GM18526 (cell line): Measurements from ENCODE around the gene HDAC4.

ENCODE experiments used
- POLR2A ChIP-seq: IDR thresholded peaks from 3 replicates; pipeline ENCODE4 v1.6.1; 2011; ENCODE audit not compliant: insufficient read length; ENCODE audit errors: extremely low read depth

Gene HDAC4

DNA sequence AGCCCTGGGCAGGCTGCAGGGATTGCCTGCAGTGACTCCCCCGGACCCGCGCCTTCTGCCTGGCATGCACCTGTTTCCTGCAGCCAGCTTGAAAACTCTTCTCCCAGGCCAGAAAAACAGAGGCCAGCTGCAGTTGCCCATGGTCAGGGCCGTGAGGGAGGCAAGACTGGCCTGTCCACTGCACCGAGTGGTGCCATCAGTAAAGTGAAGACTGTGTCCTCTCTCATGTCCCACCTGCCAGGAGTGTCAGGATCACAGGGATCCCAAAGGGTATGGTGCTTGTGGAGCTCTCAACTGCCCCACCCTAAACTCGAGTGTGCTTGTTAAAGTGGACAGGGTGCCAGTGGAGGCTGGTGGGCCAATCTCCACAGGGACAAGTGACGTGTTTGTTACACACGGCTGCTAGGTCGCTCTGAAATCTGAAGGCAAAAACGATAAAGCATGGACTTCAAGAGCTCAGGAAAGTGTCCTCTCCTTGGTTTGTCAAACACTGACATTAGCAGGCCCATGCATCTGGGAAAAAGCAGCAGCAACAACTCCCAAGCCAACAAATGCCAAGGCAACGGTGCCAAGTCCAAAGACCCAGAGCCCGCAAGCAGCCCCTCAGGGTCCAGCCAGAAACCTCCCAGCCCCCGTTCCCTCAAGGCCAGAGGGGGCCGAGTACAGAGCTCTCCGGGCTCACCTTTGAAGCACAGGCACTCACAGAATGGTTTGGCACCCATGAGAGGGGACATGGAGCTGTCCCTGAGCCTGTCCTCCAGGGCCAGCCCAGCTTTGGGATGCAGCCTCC is 213.2 kb downstream of the HDAC4 start:
- no peak for TF ChIP-seq POLR2A

DNA sequence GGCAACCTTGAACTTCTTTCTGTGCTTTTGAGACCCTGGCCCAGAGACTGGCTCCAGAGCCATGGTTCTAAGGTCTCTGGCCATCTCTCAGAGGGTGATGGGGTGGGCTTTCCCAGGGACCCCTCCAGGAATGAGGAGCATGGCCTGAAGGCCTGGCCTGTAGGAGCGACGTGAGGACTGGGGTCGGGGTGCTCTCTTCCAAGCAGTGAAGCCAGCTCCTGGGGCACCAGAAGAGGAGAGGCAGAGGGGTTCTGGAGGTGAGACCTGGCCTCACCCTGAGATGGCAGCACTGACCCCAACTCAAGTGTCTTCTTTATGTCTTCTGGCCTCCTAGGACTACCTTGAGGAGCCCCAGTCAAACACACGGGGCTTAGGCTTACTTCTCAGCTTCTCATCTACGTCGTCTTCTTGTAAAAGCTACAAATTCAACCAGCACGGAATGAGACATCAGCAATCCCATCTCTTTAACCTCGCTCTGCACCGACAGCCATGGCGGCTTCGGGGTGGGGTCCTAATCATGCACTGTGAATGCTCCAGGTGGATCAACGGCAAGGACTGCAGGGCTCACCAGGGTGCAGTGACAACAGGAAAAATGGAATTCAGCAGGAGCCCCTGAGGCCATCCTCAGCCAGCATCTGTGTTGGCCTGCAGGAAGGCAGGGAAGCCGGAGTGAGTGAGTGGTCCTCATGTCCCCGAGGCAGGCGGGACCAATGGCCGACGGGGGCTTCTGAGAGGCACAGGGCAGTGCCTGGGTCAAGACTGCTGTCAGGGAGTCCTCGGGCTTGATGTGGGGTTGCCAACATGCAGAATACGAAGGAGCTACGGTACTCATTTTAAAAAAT is 214.1 kb downstream of the HDAC4 start:
- no peak for TF ChIP-seq POLR2A

GRCh38 chr2:239184968-239185903 is 215.6 kb downstream of the HDAC4 start:
- TF ChIP-seq POLR2A, result no peak

- no peak for TF ChIP-seq POLR2A
These were observed 216.6 kb downstream of the HDAC4 start for GRCh38 chr2:239184179-239184578.

GRCh38 chr2:239182981-239183791 is 217.6 kb downstream of the HDAC4 start:
- no peak for TF ChIP-seq POLR2A

- TF ChIP-seq POLR2A, result no peak
These were observed 218.8 kb downstream of the HDAC4 start for GRCh38 chr2:239181903-239182581.

DNA sequence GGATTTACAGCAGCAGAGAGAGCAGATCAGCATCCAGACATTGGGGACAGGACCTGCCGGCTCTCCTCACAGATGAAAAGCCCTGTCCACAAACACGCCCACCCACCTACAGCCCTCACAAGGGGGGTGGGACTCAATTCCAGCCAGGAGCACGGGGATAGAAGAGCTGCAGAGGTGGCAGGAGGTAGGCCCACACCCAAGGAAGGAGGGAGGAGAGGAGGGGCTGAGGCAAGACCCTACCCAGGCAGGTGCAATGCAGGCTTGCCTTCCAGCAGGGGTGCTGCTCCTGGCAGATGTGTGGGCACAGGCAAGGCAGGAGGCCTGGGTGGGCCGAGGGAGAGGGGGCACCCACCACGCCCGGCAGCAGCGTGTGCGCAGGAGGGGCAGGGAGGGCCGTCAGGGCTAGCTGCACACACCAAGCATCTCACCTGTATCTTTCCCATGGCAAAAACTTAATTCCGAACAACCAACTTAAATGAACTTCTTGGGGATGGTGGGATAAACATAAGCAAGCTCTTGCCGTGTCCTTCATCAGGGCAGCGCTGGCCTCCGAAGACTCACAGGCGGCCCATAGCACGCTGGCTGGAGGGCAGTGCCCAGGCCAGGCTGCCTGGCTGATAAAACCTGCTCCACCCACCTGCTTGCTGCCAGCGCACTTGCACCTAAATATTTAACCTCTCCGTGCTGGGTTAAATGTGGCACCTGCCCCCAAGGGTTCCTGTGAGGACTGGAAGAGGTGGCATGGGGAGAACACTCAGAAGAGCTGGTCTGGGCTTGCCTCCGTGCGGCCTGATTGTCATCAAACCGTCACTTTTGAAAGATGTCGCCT is 219.5 kb downstream of the HDAC4 start:
- no peak for TF ChIP-seq POLR2A

DNA sequence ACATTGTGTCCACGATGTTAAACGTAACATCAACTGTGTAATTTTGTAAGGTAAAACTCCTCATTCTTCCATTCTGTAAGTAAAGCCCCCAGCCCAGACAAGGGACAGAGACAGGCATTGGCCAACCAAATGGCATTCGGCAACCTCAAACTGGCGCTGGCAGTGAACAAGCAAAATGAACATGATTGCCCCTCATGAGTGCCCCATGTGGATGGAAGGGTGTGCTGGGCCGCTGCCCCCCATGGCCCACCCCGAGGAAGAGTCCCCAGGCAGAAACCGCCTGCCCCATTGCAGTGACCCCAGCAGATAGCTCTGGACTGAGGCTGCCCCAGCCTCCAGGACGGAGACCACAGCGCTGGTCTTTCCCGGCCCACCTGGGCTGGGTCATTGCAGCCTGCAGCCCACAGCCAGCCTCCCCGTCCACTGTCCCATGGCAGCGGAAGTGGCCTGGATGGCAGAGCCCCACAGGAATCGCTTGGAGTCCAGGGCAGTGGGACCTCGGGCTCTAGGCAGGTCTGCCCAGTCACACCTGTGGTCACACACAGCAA is 220.2 kb downstream of the HDAC4 start:
- no peak for TF ChIP-seq POLR2A

- TF ChIP-seq POLR2A, result no peak
These were observed 220.9 kb downstream of the HDAC4 start for GRCh38 chr2:239179851-239180371.

- no peak for TF ChIP-seq POLR2A
These were observed 221.9 kb downstream of the HDAC4 start for GRCh38 chr2:239178954-239179353.

- TF ChIP-seq POLR2A, result no peak
These were observed 222.3 kb downstream of the HDAC4 start for GRCh38 chr2:239178484-239178883.

GRCh38 chr2:239177908-239178307 is 222.9 kb downstream of the HDAC4 start:
- no peak for TF ChIP-seq POLR2A
